H1 (cell line): ENCODE data around the gene CC2D1A. TPM values are rescaled to one million over a fixed set of nuclear protein-coding genes. Genes with fewer than 3 reads are reported as not detected.

Experiments used
- ATF3 ChIP-seq: IDR thresholded peaks from 2 replicates; pipeline ENCODE4 v1.6.1; 2011; ENCODE audit warnings: low read depth, mild to moderate bottlenecking, low read length; ENCODE audit not compliant: insufficient read depth
- CEBPB ChIP-seq: IDR thresholded peaks from 2 replicates; pipeline ENCODE4 v1.6.1; 2012; ENCODE audit warnings: low read depth, low read length
- KDM4A ChIP-seq: IDR thresholded peaks from one replicate; pipeline ENCODE4 v1.7.1; 2012; ENCODE audit warnings: low read depth, mild to moderate bottlenecking, moderate library complexity, low read length, inconsistent platforms; ENCODE audit not compliant: severe bottlenecking
- RNF2 ChIP-seq: fragments of 200-900, 300-1000 bp; sonication (generic); IDR thresholded peaks from 2 replicates; pipeline ENCODE4 v1.7.1; 2016; ENCODE audit warnings: borderline replicate concordance, low read depth, mild to moderate bottlenecking, antibody characterized with exemption, low read length; ENCODE audit not compliant: poor library complexity, severe bottlenecking; ENCODE audit errors: missing control alignments
- polyA plus RNA-seq, 7 experiments: library from polyadenylated mRNA; depleted of rRNA in 3 of 7; stranded (reverse) in 5 of 7; unstranded in 2 of 7; fragments of >200 nt in 5 of 7; fragments of 200-250 nt in 2 of 7; gene quantifications; 1 replicate in 5 of 7; 2 replicates in 1 of 7; 4 replicates in 1 of 7; pipeline versions ENCODE4 v1.2.1 to v1.2.3, GENCODE V29; 2011 to 2013; ENCODE audit warnings: missing spikeins in 2 of 7, mixed read lengths in 2 of 7
- total RNA-seq: library from RNA; stranded (reverse); fragmentation: NEBNext Ultra II Directional; extraction: Animal tissue kit (Norgen Biotek cat#: 25700); gene quantifications from 2 replicates; pipeline ENCODE4 v1.2.1, GENCODE V29; 2021

Gene CC2D1A
- total and polyA plus RNA-seq, 2 of the 8 experiments (the other 6 are each of a cell fraction or from before 2014, with no cell fraction given): 12.5 to 33.0 TPM

GRCh38 chr19:13957051-13957450 is 51.0 kb downstream of the CC2D1A start (continued):
- TF ChIP-seq CEBPB (no peak), ATF3 (no peak), RNF2 (no peak), KDM4A (no peak)
